ENCODE results near the gene RHPN2.

The RHPN2 gene

DNA sequence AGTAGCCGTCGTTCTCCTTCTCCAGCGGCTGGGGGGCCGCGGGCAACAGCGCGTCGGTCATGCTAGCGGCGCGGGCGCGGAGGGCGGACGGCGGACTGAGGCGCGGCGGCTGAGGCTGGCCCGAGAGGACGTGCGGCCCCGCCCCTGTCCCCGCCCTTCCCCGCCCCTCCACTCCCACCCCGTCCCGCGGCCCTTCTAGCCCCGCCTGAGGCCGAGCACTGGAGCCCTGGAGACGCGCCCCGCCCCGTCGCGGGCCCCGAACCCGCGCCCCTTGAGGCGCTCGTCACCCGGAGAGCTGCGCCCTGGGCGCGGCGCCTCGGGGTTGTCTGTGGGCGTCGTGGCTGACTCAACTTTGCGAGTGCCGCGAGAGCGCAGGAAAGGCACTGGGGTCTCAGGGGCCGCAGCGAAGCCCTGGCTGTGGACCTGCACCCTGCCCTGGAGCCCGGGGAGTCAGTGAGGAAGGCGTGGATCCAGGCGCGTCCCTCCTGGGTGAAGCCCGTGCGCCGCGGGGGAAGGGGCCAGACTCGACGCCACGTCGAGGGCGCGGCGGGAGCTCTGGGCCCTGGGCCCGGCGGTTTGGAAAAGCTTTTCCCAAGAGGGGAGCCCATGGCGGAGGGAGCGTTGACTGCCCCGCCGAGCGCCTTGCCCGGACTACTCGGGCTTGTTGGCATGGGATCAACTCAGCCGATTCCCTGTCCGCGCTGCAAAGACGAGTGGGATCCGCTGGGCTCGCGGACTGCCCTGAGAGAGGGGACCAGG, at the start of gene RHPN2:
TSS of gene RHPN2 (minus strand) at position 97 of the 759 bp plus-strand sequence. CDS start at position 61, 36 bp downstream.
- peak in 4 of 6 experiments; percentile 3 to 17 (median 7) for DNase-seq

DNA sequence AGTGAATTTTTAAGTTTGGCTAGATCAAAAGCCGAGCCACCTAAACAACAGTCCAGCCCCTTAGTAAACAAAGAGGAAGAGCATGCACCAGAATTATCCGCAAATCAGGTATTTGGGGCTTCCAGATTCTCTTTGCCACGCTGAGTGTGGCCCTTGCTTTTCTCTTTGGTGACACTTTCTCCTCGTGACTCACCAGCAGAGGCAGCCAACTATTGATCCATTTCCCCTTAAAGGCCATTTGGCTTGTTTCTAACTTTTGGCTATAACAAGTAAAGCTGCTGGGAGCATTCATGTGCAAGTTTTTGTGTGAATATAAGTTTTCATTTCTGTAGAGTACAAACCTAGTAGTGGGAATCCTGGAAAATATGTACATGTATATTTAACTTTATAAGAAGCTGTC, 49.6 kb upstream of the RHPN2 start:
- DNase-seq: no peak

DNA sequence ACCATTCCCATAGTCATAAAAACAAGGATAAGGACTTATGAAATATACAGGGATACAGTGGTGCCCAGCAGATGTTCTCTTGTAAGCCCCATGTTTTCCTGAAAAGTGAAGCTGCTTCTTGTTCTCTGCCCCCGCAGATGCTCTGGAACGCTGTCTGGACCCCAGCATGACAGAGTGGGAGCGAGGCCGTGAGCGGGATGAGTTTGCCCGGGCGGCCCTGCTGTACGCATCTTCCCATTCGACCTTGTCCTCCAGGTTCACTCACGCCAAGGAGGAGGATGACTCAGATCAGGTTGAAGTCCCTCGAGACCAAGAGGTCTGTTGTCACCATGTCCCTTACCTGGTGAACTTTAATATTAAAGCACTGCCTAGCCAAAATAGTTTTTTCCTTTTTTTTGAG, 46.9 kb upstream of the RHPN2 start:
- no peak for DNase-seq

- no peak for DNase-seq
Measured at GRCh38 chr19:33110137-33110910, 45.6 kb upstream of the RHPN2 start.

- no peak for DNase-seq
Measured at GRCh38 chr19:33108161-33108560, 43.5 kb upstream of the RHPN2 start.

GRCh38 chr19:33102893-33103292, 38.2 kb upstream of the RHPN2 start:
- no peak for DNase-seq

DNA sequence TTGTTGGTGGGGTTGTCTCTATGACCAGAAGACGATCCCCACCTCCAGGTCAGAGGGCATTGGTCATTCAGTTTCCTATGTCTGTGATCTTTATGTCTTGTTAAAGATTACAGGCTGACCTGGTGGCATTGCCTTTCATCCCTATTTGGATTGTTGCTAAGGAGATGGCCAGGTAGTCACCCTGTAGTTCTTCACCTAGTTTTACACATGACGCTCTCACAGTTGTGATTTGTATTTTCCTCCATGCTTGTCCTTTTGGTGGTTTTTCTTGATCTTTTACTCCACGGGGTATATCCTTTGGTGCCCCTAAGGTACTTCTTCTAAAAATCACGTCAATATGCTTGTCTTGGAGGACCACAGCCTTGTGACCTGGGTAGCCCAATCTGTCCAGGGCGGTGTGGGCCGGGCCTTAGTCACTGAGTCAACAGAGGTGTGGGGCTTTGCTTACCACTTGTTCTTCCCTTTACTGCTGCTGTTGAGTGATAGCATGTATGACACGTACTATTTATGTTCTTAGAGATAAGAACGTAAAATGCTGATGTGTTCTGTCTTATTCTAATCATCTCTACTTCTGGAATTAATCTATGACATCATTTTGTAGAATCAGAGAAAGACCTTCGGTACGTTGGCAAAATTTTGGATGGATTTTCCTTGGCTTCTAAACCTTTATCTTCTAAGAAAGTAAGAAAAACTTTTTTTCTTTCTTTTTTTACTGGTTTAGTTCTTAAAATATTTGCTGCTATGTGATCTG, 36.4 kb upstream of the RHPN2 start:
- no peak for DNase-seq

GRCh38 chr19:33098055-33098534, 33.4 kb upstream of the RHPN2 start:
- DNase-seq: no peak

GRCh38 chr19:33096005-33096404, 31.3 kb upstream of the RHPN2 start:
- no peak for DNase-seq

DNA sequence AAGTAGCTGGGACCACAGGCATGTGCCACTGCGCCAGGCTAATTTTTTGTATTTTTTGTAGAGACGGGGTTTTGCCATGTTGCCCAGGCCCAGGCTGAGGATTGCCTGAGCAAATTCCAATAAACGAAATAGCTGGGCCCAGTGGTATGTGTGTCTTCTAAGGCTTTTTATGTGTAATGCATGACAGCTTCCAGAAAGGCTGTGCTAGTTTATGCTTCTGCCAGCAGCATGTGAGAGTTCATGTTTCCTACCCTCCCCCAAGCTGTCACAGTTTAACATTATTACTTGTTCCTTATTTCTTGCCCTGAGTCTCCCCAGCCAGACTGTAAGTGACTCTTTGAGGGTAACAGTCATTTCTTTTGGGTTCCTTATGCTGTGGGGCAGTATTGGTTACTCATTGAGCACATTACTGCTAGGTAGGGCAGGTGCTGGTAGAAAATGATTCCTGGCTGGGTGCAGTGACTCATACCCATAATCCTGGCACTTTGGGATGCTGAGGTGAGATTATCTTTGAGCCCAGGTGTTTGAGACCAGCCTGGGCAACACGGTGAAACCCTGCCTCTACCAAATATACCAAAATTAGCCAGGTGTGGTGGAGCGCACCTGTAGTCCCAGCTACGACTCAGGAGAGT, 29.9 kb upstream of the RHPN2 start:
- DNase-seq: no peak

GRCh38 chr19:33093420-33094210, 28.9 kb upstream of the RHPN2 start:
- no peak for DNase-seq

GRCh38 chr19:33090179-33090578, 25.5 kb upstream of the RHPN2 start:
- no peak for DNase-seq

GRCh38 chr19:33089010-33089409, 24.3 kb upstream of the RHPN2 start:
- DNase-seq: no peak

DNA sequence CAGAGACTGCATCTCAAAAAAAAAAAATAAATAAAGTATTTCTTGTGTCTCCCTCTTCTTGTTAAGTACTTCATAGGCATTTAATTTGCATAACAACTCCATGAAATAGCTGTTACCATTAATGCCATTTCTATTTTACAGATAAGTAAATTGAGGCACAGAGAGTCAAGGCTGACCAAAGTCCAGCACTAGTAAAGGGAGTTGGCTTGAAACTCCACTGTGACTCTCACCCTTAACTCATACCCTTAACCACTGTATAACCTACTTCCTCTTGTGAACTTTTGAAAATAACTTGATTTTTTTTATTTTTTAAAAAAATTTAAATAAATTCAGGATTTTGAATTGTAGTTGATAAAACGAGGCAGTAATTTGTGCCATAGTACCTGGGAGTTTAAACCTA, 22.3 kb upstream of the RHPN2 start:
- DNase-seq: no peak

DNA sequence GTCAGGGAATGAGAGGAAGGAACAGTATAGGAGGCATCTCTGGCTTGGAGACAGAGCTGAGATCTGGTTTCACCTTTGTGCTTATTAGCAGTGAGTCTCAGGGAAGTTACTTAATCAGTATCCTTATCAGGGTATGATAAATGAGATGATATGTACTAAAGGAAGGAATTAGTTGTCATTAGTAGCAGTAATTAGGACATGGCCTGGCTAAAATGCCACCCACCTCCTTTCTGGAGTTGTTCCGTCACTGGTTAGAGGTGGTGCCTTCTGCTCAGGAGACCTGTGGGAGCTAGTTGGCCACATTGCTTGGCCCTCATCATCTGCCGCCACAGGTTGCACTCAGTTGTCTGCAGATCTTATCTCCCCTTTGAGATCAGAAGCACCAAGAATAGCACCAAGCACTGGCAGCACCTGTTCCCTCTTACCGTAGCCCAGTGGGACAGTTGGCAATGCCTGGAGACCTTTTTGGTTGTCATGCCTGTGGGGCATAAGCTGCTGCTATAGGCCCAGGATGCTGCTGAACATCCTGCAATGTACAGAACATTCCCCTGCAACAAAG, 21.0 kb upstream of the RHPN2 start:
- no peak for DNase-seq

DNA sequence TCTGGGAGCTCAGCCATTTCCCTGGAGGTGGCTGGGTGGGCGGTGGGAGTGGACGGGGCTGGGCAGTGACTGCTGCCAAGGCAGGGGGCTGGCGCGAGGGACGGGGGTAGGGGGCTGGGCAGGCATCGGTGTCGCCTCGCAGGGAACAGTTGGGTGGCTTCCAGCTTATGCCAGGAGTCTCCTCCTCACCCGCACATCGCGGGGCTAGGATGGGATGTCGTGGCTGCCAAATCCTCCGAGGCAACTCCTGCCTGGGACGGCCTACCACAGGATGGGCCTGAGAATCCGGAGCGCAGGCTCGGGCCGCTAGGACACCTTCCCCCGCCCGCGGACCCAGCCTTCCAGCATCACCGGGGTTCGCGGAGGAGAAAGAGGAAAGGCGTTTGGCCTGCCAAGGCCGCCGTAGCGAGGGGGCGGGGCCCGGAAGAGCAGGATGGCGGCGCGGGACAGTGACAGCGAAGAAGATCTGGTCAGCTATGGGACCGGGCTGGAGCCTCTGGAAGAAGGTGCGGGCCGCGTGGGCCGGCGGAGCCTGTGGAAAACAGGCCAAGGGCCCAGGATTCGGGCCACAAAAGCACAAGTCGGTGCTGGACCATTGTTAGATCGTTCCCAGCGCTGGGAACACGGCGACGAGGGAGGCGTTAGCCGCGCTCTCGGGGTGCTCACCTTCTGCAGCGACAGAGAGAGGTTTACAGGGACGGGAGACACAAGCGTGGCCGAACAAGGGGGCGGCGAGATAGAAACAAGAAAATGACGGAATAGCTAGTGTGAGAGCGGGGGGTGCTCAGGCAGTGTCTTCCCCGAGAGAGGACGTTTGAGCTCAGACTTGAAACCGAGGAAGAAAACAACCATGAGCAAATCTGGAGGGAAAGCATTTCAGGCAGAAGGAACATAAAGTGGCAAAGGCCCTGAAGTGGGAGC, 16.3 kb upstream of the RHPN2 start, which contains the start of gene GPATCH1:
TSS of gene GPATCH1 (plus strand) at position 421 of the 921 bp plus-strand sequence. CDS start at position 434, 13 bp downstream.
- peak; percentile 68 to 89 (median 80) for DNase-seq

GRCh38 chr19:33075519-33075918, 10.8 kb upstream of the RHPN2 start:
- DNase-seq: no peak

GRCh38 chr19:33071887-33072286, 7.2 kb upstream of the RHPN2 start:
- no peak for DNase-seq

DNA sequence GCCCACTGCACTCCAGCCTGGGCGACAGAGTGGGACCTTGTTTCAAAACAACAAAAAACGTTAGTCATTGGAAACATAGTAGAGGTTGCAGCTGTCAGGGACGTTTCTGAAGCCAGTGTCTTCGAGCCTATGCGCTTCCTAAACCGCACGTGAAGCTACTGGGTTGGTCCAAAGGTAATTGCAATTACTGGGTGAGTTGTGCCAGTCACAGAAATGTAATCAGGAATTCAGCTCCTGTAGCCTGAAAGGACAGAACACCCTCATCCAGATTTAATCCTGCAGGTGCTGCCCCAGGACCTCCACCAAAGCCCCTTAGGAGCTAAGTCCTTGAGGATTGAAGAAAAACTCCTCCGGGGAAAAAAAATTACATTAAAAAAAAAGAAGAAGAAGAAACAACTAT, 2.4 kb upstream of the RHPN2 start:
- DNase-seq: no peak

DNA sequence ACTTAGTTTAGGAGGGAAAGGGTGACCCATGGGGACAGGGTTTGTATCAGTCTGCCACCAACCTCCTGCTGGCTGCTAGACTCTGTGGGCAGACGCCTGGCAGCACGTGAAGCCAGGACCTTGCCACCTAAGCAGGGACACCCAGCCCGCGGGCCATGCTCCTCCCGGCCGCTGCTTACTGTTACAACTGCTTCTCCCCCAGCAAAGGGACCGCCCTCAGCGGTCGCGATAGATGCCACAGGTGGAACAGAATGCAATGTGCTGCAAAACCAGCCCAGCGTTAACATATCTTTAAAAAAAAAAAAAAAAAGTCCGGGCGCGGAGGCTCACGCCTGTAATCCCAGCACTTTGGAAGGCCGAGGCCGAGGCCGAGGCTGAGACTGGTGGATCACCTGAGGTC, 1.9 kb upstream of the RHPN2 start:
- no peak for DNase-seq

DNA sequence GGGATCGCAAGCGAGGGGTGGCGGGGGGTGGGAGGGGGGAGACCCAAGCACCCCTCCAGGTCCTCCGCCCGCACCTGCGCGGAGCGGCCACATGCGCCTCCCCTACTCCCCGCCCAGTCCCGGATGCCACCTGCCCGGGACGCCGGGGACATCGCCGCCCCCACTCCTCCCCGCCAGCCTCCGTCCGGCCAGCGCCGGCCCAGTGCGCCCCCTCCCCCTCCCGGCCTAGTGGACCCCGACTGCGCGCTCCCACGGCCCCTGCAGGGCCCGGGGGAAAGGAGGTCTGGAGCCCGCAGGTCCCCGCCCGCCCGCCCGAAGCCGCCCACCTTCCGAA, 263 bp downstream of the RHPN2 start:
- peak in 1 of 6 experiments; percentile 3 for DNase-seq

Measured in stimulated activated naive CD4-positive, alpha-beta T cell (primary cell).